Vagina (tissue), 2 donors: ENCODE results near the gene TADA2A.

Experiments used
- CTCF ChIP-seq, 3 experiments: fragments of 450-650 bp in 2 of 3; fragments of 200-600 bp in 1 of 3; sonication (generic) in 1 of 3; IDR thresholded peaks; one replicate each; pipeline ENCODE4 v1.5.1; 2017 to 2019; ENCODE audit warnings: antibody characterized with exemption in 3 of 3, mild to moderate bottlenecking in 2 of 3, moderate library complexity in 2 of 3
- POLR2AphosphoS5 ChIP-seq, 2 donors: sonication (generic); formaldehyde crosslinking; IDR thresholded peaks; one replicate each; pipeline ENCODE4 v1.9.0; 2017; ENCODE audit warnings: antibody characterized with exemption in 2 of 2, mild to moderate bottlenecking in 2 of 2, low read depth in 1 of 2; ENCODE audit not compliant: insufficient read depth in 1 of 2

GRCh38 chr17:37429453-37429852 is 22.8 kb downstream of the TADA2A start:
- TF ChIP-seq CTCF (IDR thresholded peaks at IDR 0.05) (no peak), POLR2AphosphoS5 (IDR thresholded peaks at IDR 0.05; ENCODE audit: insufficient read depth in 1 of 2, low read depth in 1 of 2) (no peak)
